Measurements from ENCODE around the gene LRRC17. TPM values are rescaled to one million over a fixed set of nuclear protein-coding genes. Genes with fewer than 3 reads are reported as not detected.
A peak's percentile ranks its signal among the peaks of the same experiment; 100 is the strongest.
"Not testable (repeated sequence)": the region's sequence is repeated elsewhere in the genome, so short reads cannot be mapped to it uniquely, and the experiment has no call there.

Gene LRRC17
- total RNA-seq, 1 experiment from 2014 or later, result not detected

DNA sequence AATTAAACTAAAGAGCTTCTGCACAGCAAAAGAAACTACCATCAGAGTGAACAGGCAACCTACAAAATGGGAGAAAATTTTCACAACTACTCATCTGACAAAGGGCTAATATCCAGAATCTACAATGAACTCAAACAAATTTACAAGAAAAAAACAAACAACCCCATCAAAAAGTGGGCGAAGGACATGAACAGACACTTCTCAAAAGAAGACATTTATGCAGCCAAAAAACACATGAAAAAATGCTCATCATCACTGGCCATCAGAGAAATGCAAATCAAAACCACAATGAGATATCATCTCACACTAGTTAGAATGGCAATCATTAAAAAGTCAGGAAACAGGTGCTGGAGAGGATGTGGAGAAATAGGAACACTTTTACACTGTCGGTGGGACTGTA, 49.2 kb downstream of the LRRC17 start:
- H3K79me2 ChIP-seq (ENCODE audit: low read length); H3K27ac ChIP-seq (ENCODE audit: low read length); H3K4me3 ChIP-seq (ENCODE audit: low read length): not testable (repeated sequence)

DNA sequence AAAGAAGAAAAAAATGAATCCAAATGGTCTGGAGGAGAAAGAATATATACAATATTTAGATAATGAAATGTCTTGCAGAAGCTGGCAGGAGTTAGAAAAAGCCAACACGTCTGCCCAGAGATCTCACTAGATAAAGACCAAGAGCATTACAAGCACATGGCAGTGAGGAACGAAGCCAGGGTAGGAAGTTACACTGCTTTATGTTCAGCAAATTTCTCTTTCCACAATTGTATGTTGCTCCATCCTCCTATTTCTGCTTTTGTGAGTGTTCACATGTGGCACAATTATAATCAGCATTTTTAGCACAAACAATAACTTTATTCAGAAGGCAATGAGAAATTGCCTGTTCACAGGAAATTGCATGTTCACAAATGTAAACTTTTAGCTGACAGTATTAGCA, 53.7 kb downstream of the LRRC17 start:
- Histone ChIP-seq H3K4me3 (ENCODE audit: low read length) (no peak overlapping the region), H3K9me3 (ENCODE audit: low read length) (no peaks in the 10 kb centered on the region), H3K4me1 (ENCODE audit: low read length) (no peaks in the 10 kb centered on the region), H3K4me2 (ENCODE audit: low read depth, low read length, poor library complexity, severe bottlenecking) (no peak overlapping the region), H3K9ac (ENCODE audit: low read length) (no peak overlapping the region), H3K27me3 (ENCODE audit: low read length) (no peaks in the 10 kb centered on the region), H2AFZ (ENCODE audit: low read length) (no peak overlapping the region), H3K27ac (ENCODE audit: low read length) (no peak overlapping the region), H3K36me3 (ENCODE audit: insufficient read depth, low read length) (no peaks in the 10 kb centered on the region), H3K79me2 (ENCODE audit: low read length) (no peaks in the 10 kb centered on the region), H3K9me2 (replicated peaks; ENCODE audit: insufficient read depth, low read length) (no peaks in the 10 kb centered on the region), H4K20me1 (ENCODE audit: insufficient read depth, low read depth, low read length) (no peaks in the 10 kb centered on the region)
- no peak for DNase-seq

More for the DNA sequence above, 49.2 kb downstream of the LRRC17 start:
- not testable (repeated sequence) for H3K9me2 ChIP-seq (replicated peaks; ENCODE audit: insufficient read depth, low read length); H3K9ac ChIP-seq (ENCODE audit: low read length); H3K27me3 ChIP-seq (ENCODE audit: low read length); H3K9me3 ChIP-seq (ENCODE audit: low read length); H4K20me1 ChIP-seq (ENCODE audit: insufficient read depth, low read depth, low read length); H3K4me1 ChIP-seq (ENCODE audit: low read length); H3K36me3 ChIP-seq (ENCODE audit: insufficient read depth, low read length); H2AFZ ChIP-seq (ENCODE audit: low read length); DNase-seq; H3K4me2 ChIP-seq (ENCODE audit: low read depth, low read length, poor library complexity, severe bottlenecking)

DNA sequence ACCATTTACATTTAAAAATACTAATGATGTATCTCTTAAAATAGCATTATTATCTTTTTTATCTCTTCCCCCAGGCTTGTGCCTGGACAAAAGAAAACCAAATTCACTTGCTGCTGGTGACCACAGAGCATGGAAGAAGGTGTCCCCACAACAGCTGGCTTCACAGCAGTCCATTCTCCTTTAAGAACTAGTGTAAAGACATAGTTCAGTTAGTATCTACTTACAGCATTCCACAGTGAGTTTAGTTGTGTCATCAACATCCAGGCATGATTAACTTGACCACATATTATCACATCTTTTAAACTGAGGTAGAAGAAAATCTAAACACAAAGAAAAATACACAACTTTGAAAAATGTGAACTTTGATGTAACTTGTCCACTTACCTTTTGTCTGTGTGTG, 55.0 kb downstream of the LRRC17 start:
- Histone ChIP-seq H3K27ac (ENCODE audit: low read length) (no peak overlapping the region), H3K9me2 (replicated peaks; ENCODE audit: insufficient read depth, low read length) (no peaks in the 10 kb centered on the region), H3K4me3 (ENCODE audit: low read length) (no peak overlapping the region), H3K4me1 (ENCODE audit: low read length) (no peaks in the 10 kb centered on the region), H3K9ac (ENCODE audit: low read length) (no peak overlapping the region), H3K9me3 (ENCODE audit: low read length) (no peaks in the 10 kb centered on the region), H4K20me1 (ENCODE audit: insufficient read depth, low read depth, low read length) (no peaks in the 10 kb centered on the region), H3K4me2 (ENCODE audit: low read depth, low read length, poor library complexity, severe bottlenecking) (no peak overlapping the region), H3K36me3 (ENCODE audit: insufficient read depth, low read length) (no peaks in the 10 kb centered on the region), H3K27me3 (ENCODE audit: low read length) (no peaks in the 10 kb centered on the region), H3K79me2 (ENCODE audit: low read length) (no peaks in the 10 kb centered on the region), H2AFZ (ENCODE audit: low read length) (no peak overlapping the region)
- DNase-seq, result no peak

DNA sequence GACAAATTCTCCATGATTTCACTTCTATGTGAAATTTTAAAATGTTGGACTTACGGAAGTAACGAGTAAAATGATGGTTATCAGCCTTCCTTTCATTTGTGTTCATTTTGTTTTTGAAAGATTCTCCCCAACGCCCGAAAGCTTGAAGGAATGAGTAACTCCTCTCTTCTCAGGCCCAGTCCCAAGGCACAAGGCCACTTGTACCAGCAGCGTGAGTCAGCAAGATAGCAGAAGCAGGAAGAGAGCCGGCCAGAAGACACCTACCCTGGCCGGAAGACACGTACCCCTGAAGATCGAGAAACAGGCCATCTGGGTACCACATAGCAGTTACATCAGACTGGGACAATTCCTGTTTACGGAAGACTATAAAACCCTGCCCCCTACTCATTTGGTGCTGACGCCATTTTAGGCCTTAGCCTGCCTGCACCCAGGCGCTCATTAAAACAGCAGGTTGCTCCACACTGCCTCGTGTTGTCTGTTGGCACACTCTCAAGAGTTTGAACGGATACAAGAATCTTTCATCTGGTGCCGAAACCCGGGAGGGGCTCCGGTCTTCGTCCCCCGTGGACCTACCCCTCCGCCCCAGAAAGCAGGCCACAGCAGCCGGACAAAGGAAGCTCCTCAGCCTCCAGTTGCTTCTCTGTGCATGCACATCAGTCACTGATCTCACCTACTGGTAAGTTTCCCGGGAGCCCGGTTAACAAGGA, 60.4 kb downstream of the LRRC17 start:
- H3K9ac ChIP-seq (ENCODE audit: low read length), result no peak overlapping the region
- no peaks in the 10 kb centered on the region for H3K4me1 ChIP-seq (ENCODE audit: low read length)
- H3K4me3 ChIP-seq (ENCODE audit: low read length), result no peak overlapping the region
- H4K20me1 ChIP-seq (ENCODE audit: insufficient read depth, low read depth, low read length), result no peaks in the 10 kb centered on the region
- DNase-seq, result no peak
- H3K36me3 ChIP-seq (ENCODE audit: insufficient read depth, low read length), result no peaks in the 10 kb centered on the region
- H3K9me3 ChIP-seq (ENCODE audit: low read length), result no peaks in the 10 kb centered on the region
- no peaks in the 10 kb centered on the region for H3K27me3 ChIP-seq (ENCODE audit: low read length)
- H2AFZ ChIP-seq (ENCODE audit: low read length), result no peak overlapping the region
- H3K9me2 ChIP-seq (replicated peaks; ENCODE audit: insufficient read depth, low read length), result no peaks in the 10 kb centered on the region
- no peak overlapping the region for H3K27ac ChIP-seq (ENCODE audit: low read length)
- no peak overlapping the region for H3K4me2 ChIP-seq (ENCODE audit: low read depth, low read length, poor library complexity, severe bottlenecking)
- H3K79me2 ChIP-seq (ENCODE audit: low read length), result no peaks in the 10 kb centered on the region

DNA sequence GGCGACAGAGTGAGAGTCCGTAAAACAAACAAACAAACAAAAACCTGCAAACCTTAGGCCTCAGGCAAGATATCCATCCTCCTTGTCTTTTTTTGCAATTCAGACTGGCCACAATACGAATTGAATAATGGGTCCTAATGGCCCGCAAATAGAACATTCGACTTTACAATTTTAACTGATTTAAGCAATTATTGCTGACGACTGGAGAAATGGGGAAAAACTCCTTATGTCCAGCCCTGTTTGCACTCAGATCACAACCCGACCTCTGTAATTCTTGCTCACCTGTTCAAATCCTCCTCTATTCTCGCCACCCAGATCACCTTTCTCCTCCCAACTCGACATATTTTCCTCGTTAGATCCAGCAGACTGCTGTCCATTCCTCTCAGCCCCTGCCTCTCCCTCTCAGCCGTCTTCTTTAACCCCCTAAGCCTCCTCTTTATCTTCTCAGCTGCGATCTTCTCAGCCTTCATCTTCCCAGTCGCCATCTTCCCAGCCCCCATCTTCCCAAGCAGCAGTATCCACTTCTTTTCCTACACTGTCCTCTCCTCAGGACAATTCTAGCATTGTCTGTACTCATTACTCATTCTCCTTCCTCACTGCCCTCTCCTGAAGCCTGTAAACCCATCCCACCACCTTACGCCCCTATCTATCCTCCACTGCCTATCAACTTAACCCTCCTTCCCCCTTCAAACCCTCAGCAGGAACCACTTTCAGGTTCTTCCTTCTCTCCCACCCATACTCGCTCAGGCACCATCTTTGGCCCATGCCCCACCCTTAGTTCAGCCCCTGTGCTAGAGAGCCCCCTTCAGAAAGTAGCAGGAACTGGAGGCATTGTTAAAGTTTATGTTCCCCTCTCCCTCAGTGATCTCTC, 61.8 kb downstream of the LRRC17 start:
- no peak overlapping the region for H3K4me3 ChIP-seq (ENCODE audit: low read length)
- H3K27me3 ChIP-seq (ENCODE audit: low read length), result no peaks in the 10 kb centered on the region
- no peaks in the 10 kb centered on the region for H3K79me2 ChIP-seq (ENCODE audit: low read length)
- no peaks in the 10 kb centered on the region for H3K36me3 ChIP-seq (ENCODE audit: insufficient read depth, low read length)
- no peaks in the 10 kb centered on the region for H3K9me2 ChIP-seq (replicated peaks; ENCODE audit: insufficient read depth, low read length)
- H3K4me2 ChIP-seq (ENCODE audit: low read depth, low read length, poor library complexity, severe bottlenecking), result no peak overlapping the region
- H3K9ac ChIP-seq (ENCODE audit: low read length), result no peak overlapping the region
- H2AFZ ChIP-seq (ENCODE audit: low read length), result no peak overlapping the region
- H4K20me1 ChIP-seq (ENCODE audit: insufficient read depth, low read depth, low read length), result no peaks in the 10 kb centered on the region
- H3K4me1 ChIP-seq (ENCODE audit: low read length), result no peaks in the 10 kb centered on the region
- peak; percentile 70 for DNase-seq
- no peaks in the 10 kb centered on the region for H3K9me3 ChIP-seq (ENCODE audit: low read length)
- H3K27ac ChIP-seq (ENCODE audit: low read length), result no peak overlapping the region

DNA sequence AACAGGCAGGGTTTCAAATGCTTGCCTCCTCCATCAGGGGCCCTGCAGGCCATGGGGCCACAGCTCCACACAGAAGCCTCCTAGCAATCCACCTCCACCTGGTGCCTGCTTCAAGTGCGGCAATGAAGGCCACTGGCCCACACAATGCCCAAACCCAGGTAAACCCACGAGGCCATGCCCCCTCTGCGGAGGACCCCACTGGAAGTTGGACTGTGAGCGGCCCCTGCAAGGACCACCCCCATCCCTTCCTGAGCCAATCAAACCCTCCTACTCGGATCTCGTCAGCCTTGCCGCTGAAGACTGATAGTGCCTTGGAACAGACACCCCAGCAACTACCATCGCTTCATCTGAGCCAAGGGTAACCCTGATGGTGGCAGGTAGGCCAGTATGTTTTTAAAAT, 63.1 kb downstream of the LRRC17 start:
- H3K4me1 ChIP-seq (ENCODE audit: low read length), result no peaks in the 10 kb centered on the region
- H2AFZ ChIP-seq (ENCODE audit: low read length), result no peak overlapping the region
- no peak overlapping the region for H3K27ac ChIP-seq (ENCODE audit: low read length)
- no peak overlapping the region for H3K4me2 ChIP-seq (ENCODE audit: low read depth, low read length, poor library complexity, severe bottlenecking)
- H4K20me1 ChIP-seq (ENCODE audit: insufficient read depth, low read depth, low read length), result no peaks in the 10 kb centered on the region
- no peak for DNase-seq
- H3K9me2 ChIP-seq (replicated peaks; ENCODE audit: insufficient read depth, low read length), result no peaks in the 10 kb centered on the region
- no peaks in the 10 kb centered on the region for H3K27me3 ChIP-seq (ENCODE audit: low read length)
- H3K79me2 ChIP-seq (ENCODE audit: low read length), result no peaks in the 10 kb centered on the region
- no peak overlapping the region for H3K9ac ChIP-seq (ENCODE audit: low read length)
- H3K9me3 ChIP-seq (ENCODE audit: low read length), result no peaks in the 10 kb centered on the region
- H3K36me3 ChIP-seq (ENCODE audit: insufficient read depth, low read length), result no peaks in the 10 kb centered on the region
- H3K4me3 ChIP-seq (ENCODE audit: low read length), result no peak overlapping the region

DNA sequence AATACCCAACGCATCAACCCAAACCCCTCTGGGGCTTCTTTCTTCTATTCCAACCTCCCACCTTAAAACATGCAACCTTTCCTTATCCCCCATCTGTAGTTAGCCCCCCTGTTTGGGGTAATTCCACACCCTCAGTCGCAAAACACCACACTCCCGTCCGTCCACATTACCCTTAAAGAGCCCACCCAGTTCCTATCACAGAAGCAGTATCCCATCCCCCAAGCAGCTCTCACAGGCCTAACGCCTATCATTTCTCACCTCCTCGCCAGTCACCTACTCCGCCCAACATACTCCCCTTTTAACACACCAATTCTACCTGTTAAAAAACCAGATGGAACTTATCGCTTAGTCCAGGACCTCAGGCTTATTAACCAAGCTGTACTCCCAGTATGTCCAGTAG, 63.7 kb downstream of the LRRC17 start:
- Histone ChIP-seq H3K4me1 (ENCODE audit: low read length) (no peaks in the 10 kb centered on the region), H3K36me3 (ENCODE audit: insufficient read depth, low read length) (no peaks in the 10 kb centered on the region), H3K4me2 (ENCODE audit: low read depth, low read length, poor library complexity, severe bottlenecking) (no peak overlapping the region), H3K79me2 (ENCODE audit: low read length) (no peaks in the 10 kb centered on the region), H2AFZ (ENCODE audit: low read length) (no peak overlapping the region), H3K27me3 (ENCODE audit: low read length) (no peaks in the 10 kb centered on the region), H3K9me3 (ENCODE audit: low read length) (no peaks in the 10 kb centered on the region), H4K20me1 (ENCODE audit: insufficient read depth, low read depth, low read length) (no peaks in the 10 kb centered on the region), H3K9me2 (replicated peaks; ENCODE audit: insufficient read depth, low read length) (no peaks in the 10 kb centered on the region), H3K9ac (ENCODE audit: low read length) (no peak overlapping the region), H3K4me3 (ENCODE audit: low read length) (no peak overlapping the region), H3K27ac (ENCODE audit: low read length) (no peak overlapping the region)
- DNase-seq, result no peak

DNA sequence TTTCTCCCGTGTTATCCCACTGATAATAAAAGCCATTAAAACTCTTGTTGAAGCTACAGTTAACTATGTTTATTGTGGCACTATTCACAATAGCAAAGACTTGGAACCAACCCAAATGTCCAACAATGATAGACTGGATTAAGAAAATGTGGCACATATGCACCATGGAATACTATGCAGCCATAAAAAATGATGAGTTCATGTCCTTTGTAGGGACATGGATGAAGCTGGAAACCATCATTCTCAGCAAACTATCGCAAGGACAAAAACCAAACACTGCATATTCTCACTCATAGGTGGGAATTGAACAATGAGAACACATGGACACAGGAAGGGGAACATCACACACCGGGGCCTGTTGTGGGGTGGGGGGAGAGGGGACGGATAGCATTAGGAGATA, 64.8 kb downstream of the LRRC17 start:
- H4K20me1 ChIP-seq (ENCODE audit: insufficient read depth, low read depth, low read length); H3K79me2 ChIP-seq (ENCODE audit: low read length); H3K9ac ChIP-seq (ENCODE audit: low read length); H3K27ac ChIP-seq (ENCODE audit: low read length); H2AFZ ChIP-seq (ENCODE audit: low read length); H3K4me3 ChIP-seq (ENCODE audit: low read length); H3K9me2 ChIP-seq (replicated peaks; ENCODE audit: insufficient read depth, low read length); H3K36me3 ChIP-seq (ENCODE audit: insufficient read depth, low read length); H3K9me3 ChIP-seq (ENCODE audit: low read length); H3K27me3 ChIP-seq (ENCODE audit: low read length); DNase-seq; H3K4me1 ChIP-seq (ENCODE audit: low read length); H3K4me2 ChIP-seq (ENCODE audit: low read depth, low read length, poor library complexity, severe bottlenecking): not testable (repeated sequence)

Measured in Karpas-422 (cell line).